Peyer's patch (tissue), 4 donors: ENCODE data around the gene CARMIL3.

Experiments used
- POLR2A ChIP-seq, 2 donors: fragments of 450-650 bp; IDR thresholded peaks; one replicate each; pipeline ENCODE4 v1.5.1; 2017; ENCODE audit warnings: antibody characterized with exemption in 2 of 2, mild to moderate bottlenecking in 2 of 2, moderate library complexity in 2 of 2
- TF ChIP-seq, protein P1 (sequence below), 6 experiments: fragments of 450-650 bp in 4 of 6; fragments of 200-600 bp in 2 of 6; sonication (generic) in 1 of 6; IDR thresholded peaks; one replicate each; pipeline ENCODE4 v1.5.1; 2017 to 2019; ENCODE audit warnings: antibody characterized with exemption in 6 of 6, mild to moderate bottlenecking in 3 of 6, moderate library complexity in 1 of 6

DNA sequence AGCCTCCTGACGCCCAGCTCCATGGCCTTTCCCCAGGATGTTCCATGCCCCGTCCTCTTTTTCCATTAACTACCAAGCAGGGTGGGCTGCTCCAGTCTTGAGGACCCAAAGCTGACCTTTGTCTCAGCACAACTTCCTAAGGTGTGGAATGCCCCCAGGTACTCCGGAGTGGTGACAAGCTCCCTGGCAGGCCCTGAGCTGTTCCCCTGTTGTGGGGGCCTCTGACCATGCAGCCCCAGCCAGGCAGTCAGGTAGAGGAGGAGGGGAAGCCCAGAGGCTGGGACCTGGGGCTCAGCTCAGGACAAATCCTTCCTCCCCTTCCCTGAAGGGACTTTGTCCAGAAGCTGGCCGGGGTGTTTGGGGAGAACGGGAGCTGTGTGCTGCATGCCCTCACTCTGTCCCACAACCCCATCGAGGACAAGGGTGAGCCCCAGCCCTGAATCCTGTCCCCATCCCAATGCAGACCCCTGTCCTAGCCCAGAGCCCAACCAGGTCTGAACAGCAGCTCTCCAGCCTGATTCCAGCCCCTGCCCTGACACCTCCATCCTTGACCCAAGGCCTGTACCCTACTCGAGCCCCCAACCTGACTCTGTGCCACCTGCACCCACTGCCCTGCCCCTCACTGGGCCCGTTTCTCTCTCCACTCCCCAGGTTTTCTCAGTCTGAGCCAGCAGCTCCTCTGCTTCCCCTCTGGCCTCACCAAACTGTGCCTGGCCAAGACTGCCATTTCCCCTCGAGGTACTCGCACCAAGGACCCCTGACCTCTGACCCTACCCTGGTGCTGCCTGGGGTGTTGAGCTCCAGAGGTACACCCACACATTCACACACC, 4.4 kb downstream of the CARMIL3 start:
- TF ChIP-seq, protein P1, sequence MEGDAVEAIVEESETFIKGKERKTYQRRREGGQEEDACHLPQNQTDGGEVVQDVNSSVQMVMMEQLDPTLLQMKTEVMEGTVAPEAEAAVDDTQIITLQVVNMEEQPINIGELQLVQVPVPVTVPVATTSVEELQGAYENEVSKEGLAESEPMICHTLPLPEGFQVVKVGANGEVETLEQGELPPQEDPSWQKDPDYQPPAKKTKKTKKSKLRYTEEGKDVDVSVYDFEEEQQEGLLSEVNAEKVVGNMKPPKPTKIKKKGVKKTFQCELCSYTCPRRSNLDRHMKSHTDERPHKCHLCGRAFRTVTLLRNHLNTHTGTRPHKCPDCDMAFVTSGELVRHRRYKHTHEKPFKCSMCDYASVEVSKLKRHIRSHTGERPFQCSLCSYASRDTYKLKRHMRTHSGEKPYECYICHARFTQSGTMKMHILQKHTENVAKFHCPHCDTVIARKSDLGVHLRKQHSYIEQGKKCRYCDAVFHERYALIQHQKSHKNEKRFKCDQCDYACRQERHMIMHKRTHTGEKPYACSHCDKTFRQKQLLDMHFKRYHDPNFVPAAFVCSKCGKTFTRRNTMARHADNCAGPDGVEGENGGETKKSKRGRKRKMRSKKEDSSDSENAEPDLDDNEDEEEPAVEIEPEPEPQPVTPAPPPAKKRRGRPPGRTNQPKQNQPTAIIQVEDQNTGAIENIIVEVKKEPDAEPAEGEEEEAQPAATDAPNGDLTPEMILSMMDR (IDR thresholded peaks at IDR 0.05): no peak
- TF ChIP-seq POLR2A (IDR thresholded peaks at IDR 0.05): no peak
